NB4 (cell line): ENCODE data around the gene TLR5.

Source experiments
- POLR2A ChIP-seq: IDR thresholded peaks from 2 replicates; pipeline ENCODE4 v1.6.1; 2011; ENCODE audit warnings: mild to moderate bottlenecking; ENCODE audit not compliant: insufficient read length; ENCODE audit errors: extremely low read depth
- TF ChIP-seq, protein P1 (sequence below): IDR thresholded peaks from one replicate; pipeline ENCODE4 v1.5.1; 2012; ENCODE audit warnings: low read depth, low read length
- TF ChIP-seq, protein P2 (sequence below): IDR thresholded peaks from 2 replicates; pipeline ENCODE4 v1.6.1; 2011; ENCODE audit warnings: low read depth, low read length

- TF ChIP-seq, protein P1, sequence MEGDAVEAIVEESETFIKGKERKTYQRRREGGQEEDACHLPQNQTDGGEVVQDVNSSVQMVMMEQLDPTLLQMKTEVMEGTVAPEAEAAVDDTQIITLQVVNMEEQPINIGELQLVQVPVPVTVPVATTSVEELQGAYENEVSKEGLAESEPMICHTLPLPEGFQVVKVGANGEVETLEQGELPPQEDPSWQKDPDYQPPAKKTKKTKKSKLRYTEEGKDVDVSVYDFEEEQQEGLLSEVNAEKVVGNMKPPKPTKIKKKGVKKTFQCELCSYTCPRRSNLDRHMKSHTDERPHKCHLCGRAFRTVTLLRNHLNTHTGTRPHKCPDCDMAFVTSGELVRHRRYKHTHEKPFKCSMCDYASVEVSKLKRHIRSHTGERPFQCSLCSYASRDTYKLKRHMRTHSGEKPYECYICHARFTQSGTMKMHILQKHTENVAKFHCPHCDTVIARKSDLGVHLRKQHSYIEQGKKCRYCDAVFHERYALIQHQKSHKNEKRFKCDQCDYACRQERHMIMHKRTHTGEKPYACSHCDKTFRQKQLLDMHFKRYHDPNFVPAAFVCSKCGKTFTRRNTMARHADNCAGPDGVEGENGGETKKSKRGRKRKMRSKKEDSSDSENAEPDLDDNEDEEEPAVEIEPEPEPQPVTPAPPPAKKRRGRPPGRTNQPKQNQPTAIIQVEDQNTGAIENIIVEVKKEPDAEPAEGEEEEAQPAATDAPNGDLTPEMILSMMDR: no peak
- no peak for TF ChIP-seq POLR2A
- TF ChIP-seq, protein P2, sequence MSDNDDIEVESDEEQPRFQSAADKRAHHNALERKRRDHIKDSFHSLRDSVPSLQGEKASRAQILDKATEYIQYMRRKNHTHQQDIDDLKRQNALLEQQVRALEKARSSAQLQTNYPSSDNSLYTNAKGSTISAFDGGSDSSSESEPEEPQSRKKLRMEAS: no peak
Measured at GRCh38 chr1:223189903-223190724, 47.1 kb upstream of the TLR5 start.
